Measurements from ENCODE around the gene CCDC183.
"Not testable (repeated sequence)": the region's sequence is repeated elsewhere in the genome, so short reads cannot be mapped to it uniquely, and the experiment has no call there.

The CCDC183 gene

GRCh38 chr9:136754626-136755301 lies 41.4 kb upstream of the CCDC183 start:
- Mint-ChIP-seq H3K4me3 (no peak overlapping the region), H3K9me3 (peaks cover 17% of the 10 kb centered on the region), H3K36me3 (ENCODE audit: low read depth) (no peaks in the 10 kb centered on the region), H3K27me3 (ENCODE audit: low read depth) (peaks cover 5% of the 10 kb centered on the region), H3K4me1 (no peaks in the 10 kb centered on the region), H3K27ac (no peak overlapping the region)
- TF ChIP-seq, protein P1, sequence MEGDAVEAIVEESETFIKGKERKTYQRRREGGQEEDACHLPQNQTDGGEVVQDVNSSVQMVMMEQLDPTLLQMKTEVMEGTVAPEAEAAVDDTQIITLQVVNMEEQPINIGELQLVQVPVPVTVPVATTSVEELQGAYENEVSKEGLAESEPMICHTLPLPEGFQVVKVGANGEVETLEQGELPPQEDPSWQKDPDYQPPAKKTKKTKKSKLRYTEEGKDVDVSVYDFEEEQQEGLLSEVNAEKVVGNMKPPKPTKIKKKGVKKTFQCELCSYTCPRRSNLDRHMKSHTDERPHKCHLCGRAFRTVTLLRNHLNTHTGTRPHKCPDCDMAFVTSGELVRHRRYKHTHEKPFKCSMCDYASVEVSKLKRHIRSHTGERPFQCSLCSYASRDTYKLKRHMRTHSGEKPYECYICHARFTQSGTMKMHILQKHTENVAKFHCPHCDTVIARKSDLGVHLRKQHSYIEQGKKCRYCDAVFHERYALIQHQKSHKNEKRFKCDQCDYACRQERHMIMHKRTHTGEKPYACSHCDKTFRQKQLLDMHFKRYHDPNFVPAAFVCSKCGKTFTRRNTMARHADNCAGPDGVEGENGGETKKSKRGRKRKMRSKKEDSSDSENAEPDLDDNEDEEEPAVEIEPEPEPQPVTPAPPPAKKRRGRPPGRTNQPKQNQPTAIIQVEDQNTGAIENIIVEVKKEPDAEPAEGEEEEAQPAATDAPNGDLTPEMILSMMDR (IDR thresholded peaks at IDR 0.05; ENCODE audit: unreplicated experiment in 3 of 3), result no peak

DNA sequence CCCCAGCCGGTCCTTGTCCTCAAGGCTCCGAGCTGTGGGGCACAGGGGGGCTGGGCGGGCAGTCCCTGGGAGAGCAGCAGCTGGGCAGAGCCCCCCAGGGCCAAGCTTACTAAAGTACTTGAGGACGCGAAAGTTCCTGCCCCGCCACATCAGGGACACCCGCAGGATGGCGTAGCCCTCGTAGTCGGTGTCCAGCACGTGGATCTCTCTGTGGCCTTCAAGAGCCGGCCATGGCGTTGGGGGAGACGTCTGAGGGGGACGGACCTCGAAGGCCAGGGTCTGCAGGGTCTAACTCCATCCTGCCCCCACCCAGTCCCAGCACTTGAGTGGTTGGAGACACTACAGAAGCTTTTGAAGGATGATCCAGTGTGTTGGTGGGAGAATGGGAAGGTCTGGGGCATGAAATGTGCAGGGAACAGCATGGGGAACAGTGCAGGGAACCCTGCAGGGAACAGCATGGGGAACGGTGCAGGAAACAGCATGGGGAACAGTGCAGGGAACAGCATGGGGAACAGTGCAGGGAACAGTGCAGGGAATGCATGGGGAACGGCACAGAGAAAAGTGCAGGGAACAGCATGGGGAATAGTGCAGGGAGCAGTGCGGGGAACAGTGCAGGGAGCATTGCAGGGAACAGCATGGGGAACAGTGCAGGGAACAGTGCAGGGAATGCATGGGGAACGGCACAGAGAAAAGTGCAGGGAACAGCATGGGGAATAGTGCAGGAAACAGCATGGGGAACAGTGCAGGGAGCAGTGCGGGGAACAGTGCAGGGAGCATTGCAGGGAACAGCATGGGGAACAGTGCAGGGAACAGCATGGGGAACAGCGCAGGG lies 40.6 kb upstream of the CCDC183 start:
- H3K36me3 Mint-ChIP-seq (ENCODE audit: low read depth); H3K27me3 Mint-ChIP-seq (ENCODE audit: low read depth); H3K4me1 Mint-ChIP-seq; H3K4me3 Mint-ChIP-seq; H3K27ac Mint-ChIP-seq: not testable (repeated sequence)
- peaks cover 17% of the 10 kb centered on the region for H3K9me3 Mint-ChIP-seq

- Mint-ChIP-seq H3K27me3 (ENCODE audit: low read depth) (peaks cover 11% of the 10 kb centered on the region), H3K36me3 (ENCODE audit: low read depth) (no peaks in the 10 kb centered on the region), H3K4me3 (no peak overlapping the region), H3K9me3 (peaks cover 17% of the 10 kb centered on the region), H3K27ac (no peak overlapping the region), H3K4me1 (peaks cover 5% of the 10 kb centered on the region)
- TF ChIP-seq, protein P1 (IDR thresholded peaks at IDR 0.05; ENCODE audit: unreplicated experiment in 3 of 3), result no peak
Observed at GRCh38 chr9:136756134-136756438, 40.1 kb upstream of the CCDC183 start.

DNA sequence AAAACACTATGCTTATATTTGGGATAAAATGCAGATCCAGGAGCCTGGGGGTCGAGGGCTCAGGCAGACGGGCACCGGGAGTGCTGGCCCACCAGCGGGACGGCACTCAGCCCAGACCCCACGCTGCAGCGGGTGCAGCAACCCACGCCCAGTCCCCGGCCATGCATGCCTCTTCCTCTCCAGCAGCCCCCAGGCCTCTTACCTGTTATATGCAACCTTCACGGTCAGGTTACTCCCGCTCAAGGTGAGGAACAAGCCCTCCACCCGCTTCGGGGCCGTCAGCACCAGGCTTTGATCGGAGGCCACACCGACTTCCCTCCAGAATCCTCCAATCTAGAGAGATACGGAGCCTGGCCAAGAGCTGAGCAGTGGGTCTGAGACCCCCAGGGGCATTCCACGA lies 39.3 kb upstream of the CCDC183 start:
- Mint-ChIP-seq H3K27ac (peak overlapping the region in 1 of 3 experiments; percentile 60), H3K36me3 (ENCODE audit: low read depth) (no peaks in the 10 kb centered on the region), H3K4me3 (no peak overlapping the region), H3K9me3 (peaks cover 14% of the 10 kb centered on the region), H3K27me3 (ENCODE audit: low read depth) (peaks cover 11% of the 10 kb centered on the region), H3K4me1 (peaks cover 6% of the 10 kb centered on the region)
- TF ChIP-seq, protein P1 (IDR thresholded peaks at IDR 0.05; ENCODE audit: unreplicated experiment in 3 of 3), result no peak

GRCh38 chr9:136757328-136757727 lies 38.8 kb upstream of the CCDC183 start:
- Mint-ChIP-seq H3K4me1 (peaks cover 6% of the 10 kb centered on the region), H3K9me3 (peaks cover 9% of the 10 kb centered on the region), H3K27me3 (ENCODE audit: low read depth) (peaks cover 11% of the 10 kb centered on the region), H3K4me3 (no peak overlapping the region), H3K36me3 (ENCODE audit: low read depth) (no peaks in the 10 kb centered on the region), H3K27ac (peak overlapping the region in 1 of 3 experiments; percentile 60)
- TF ChIP-seq, protein P1 (IDR thresholded peaks at IDR 0.05; ENCODE audit: unreplicated experiment in 3 of 3), result no peak

- Mint-ChIP-seq H3K4me1 (peaks cover 6% of the 10 kb centered on the region), H3K9me3 (peaks cover 5% of the 10 kb centered on the region), H3K4me3 (no peak overlapping the region), H3K27ac (no peak overlapping the region), H3K27me3 (ENCODE audit: low read depth) (peaks cover 11% of the 10 kb centered on the region), H3K36me3 (ENCODE audit: low read depth) (no peaks in the 10 kb centered on the region)
- TF ChIP-seq, protein P1 (IDR thresholded peaks at IDR 0.05; ENCODE audit: unreplicated experiment in 3 of 3), result no peak
Observed at GRCh38 chr9:136757751-136758140, 38.4 kb upstream of the CCDC183 start.

All from nephron (organoid).